ENCODE results near the gene WDR5B.

WDR5B gene

GRCh38 chr3:122443090-122443489 lies 27.2 kb upstream of the WDR5B start:
- no peak overlapping the region for H3K9ac ChIP-seq (ENCODE audit: low read length)
- H3K36me3 ChIP-seq (ENCODE audit: control insufficient read depth, low read depth, low read length), result peaks cover 29% of the 10 kb centered on the region
- H3K4me1 ChIP-seq (ENCODE audit: control insufficient read depth, low read depth, low read length), result peaks cover 13% of the 10 kb centered on the region
- no peaks in the 10 kb centered on the region for H3K27me3 ChIP-seq (ENCODE audit: control insufficient read depth, insufficient read depth, low read length)
- H3K4me3 ChIP-seq (ENCODE audit: low read length), result no peak overlapping the region
- peak overlapping the region; percentile 71 for H3K27ac ChIP-seq (ENCODE audit: low read length)
- H3K9me3 ChIP-seq (ENCODE audit: control insufficient read depth, low read depth, low read length), result no peaks in the 10 kb centered on the region

DNA sequence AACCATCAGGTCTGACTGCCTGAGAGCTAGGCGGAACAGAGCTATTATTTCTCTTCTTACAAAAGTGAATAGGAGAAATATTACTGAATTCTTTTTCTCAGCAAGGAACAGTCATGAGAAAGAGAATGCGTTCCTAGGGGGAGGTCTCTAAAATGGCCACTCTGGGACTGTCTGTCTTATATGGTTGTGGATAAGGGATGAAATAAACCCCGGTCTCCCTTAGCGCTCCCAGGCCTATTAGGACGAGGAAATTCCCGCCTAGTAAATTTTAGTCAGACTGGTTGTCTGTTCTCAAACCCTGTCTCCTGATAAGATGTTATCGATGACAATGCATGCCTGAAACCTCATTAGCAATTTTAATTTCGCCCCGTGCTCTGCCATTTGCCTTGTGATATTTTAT lies 20.1 kb upstream of the WDR5B start:
- Histone ChIP-seq H3K4me3 (ENCODE audit: low read length) (no peak overlapping the region), H3K9me3 (ENCODE audit: control insufficient read depth, low read depth, low read length) (no peaks in the 10 kb centered on the region), H3K4me1 (ENCODE audit: control insufficient read depth, low read depth, low read length) (no peaks in the 10 kb centered on the region), H3K36me3 (ENCODE audit: control insufficient read depth, low read depth, low read length) (peaks cover 53% of the 10 kb centered on the region), H3K27me3 (ENCODE audit: control insufficient read depth, insufficient read depth, low read length) (no peaks in the 10 kb centered on the region), H3K27ac (ENCODE audit: low read length) (no peak overlapping the region), H3K9ac (ENCODE audit: low read length) (no peak overlapping the region)

GRCh38 chr3:122430371-122430770 lies 14.5 kb upstream of the WDR5B start:
- Histone ChIP-seq H3K9ac (ENCODE audit: low read length) (no peak overlapping the region), H3K4me3 (ENCODE audit: low read length) (no peak overlapping the region), H3K4me1 (ENCODE audit: control insufficient read depth, low read depth, low read length) (no peaks in the 10 kb centered on the region), H3K36me3 (ENCODE audit: control insufficient read depth, low read depth, low read length) (peaks cover 46% of the 10 kb centered on the region), H3K9me3 (ENCODE audit: control insufficient read depth, low read depth, low read length) (no peaks in the 10 kb centered on the region), H3K27me3 (ENCODE audit: control insufficient read depth, insufficient read depth, low read length) (no peaks in the 10 kb centered on the region), H3K27ac (ENCODE audit: low read length) (no peak overlapping the region)

- Histone ChIP-seq H3K4me3 (ENCODE audit: low read length) (no peak overlapping the region), H3K9ac (ENCODE audit: low read length) (no peak overlapping the region), H3K27me3 (ENCODE audit: control insufficient read depth, insufficient read depth, low read length) (no peaks in the 10 kb centered on the region), H3K36me3 (ENCODE audit: control insufficient read depth, low read depth, low read length) (peaks cover 55% of the 10 kb centered on the region), H3K9me3 (ENCODE audit: control insufficient read depth, low read depth, low read length) (no peaks in the 10 kb centered on the region), H3K4me1 (ENCODE audit: control insufficient read depth, low read depth, low read length) (no peaks in the 10 kb centered on the region), H3K27ac (ENCODE audit: low read length) (no peak overlapping the region)
These were observed 12.1 kb upstream of the WDR5B start for GRCh38 chr3:122427857-122428471.

DNA sequence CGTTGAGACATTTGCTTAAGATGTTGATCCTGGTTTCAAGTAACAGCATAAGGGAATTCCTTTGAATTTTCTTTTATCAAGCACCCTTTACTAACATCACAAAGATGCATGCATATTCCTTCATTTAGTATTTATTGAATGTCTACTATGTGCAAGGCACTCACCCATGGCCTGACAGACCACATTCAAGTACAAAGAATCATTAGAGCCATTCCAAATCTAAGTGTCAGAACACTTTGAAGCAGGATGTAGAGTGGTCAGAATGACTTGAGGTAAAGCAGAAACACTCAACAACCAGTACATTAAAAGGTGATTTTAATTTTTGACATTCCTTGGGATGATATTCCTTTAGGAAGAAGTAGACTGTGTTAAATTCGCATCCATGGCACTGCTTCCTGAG lies 6.0 kb upstream of the WDR5B start:
- Histone ChIP-seq H3K27me3 (ENCODE audit: control insufficient read depth, insufficient read depth, low read length) (no peaks in the 10 kb centered on the region), H3K36me3 (ENCODE audit: control insufficient read depth, low read depth, low read length) (peaks cover 37% of the 10 kb centered on the region), H3K9ac (ENCODE audit: low read length) (no peak overlapping the region), H3K4me1 (ENCODE audit: control insufficient read depth, low read depth, low read length) (no peaks in the 10 kb centered on the region), H3K9me3 (ENCODE audit: control insufficient read depth, low read depth, low read length) (no peaks in the 10 kb centered on the region), H3K27ac (ENCODE audit: low read length) (no peak overlapping the region), H3K4me3 (ENCODE audit: low read length) (no peak overlapping the region)

DNA sequence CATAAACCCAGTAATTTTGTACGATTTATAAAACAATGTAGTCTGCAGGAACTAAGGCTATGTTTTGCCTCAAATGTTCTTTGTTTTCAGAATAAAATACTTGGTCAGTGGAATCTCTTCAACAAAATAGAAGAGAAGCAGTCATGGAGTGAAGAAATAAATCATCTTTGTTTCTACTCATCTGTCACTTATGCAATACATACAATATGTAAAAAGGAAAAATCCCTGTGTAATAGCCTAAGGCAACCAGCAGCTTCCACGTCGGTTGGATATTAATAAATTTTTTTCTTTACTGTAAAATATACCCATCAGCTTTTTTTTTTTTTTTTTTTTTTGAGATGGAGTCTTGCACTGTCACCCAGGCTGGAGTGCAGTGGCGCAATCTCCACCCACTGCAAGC lies 5.2 kb upstream of the WDR5B start:
- H3K4me3 ChIP-seq (ENCODE audit: low read length), result no peak overlapping the region

GRCh38 chr3:122416966-122417365 lies 1.1 kb upstream of the WDR5B start:
- peak overlapping the region; percentile 84 for H3K9ac ChIP-seq (ENCODE audit: low read length)
- H3K4me1 ChIP-seq (ENCODE audit: control insufficient read depth, low read depth, low read length), result peaks cover 4% of the 10 kb centered on the region
- no peaks in the 10 kb centered on the region for H3K9me3 ChIP-seq (ENCODE audit: control insufficient read depth, low read depth, low read length)
- no peaks in the 10 kb centered on the region for H3K27me3 ChIP-seq (ENCODE audit: control insufficient read depth, insufficient read depth, low read length)
- no peak overlapping the region for H3K27ac ChIP-seq (ENCODE audit: low read length)
- peaks cover 3% of the 10 kb centered on the region for H3K36me3 ChIP-seq (ENCODE audit: control insufficient read depth, low read depth, low read length)
- peak overlapping the region; percentile 90 for H3K4me3 ChIP-seq (ENCODE audit: low read length)

More for the DNA sequence above, 5.2 kb upstream of the WDR5B start:
- Histone ChIP-seq H3K9me3 (ENCODE audit: control insufficient read depth, low read depth, low read length) (no peaks in the 10 kb centered on the region), H3K36me3 (ENCODE audit: control insufficient read depth, low read depth, low read length) (peaks cover 30% of the 10 kb centered on the region), H3K27ac (ENCODE audit: low read length) (no peak overlapping the region), H3K9ac (ENCODE audit: low read length) (no peak overlapping the region), H3K27me3 (ENCODE audit: control insufficient read depth, insufficient read depth, low read length) (no peaks in the 10 kb centered on the region), H3K4me1 (ENCODE audit: control insufficient read depth, low read depth, low read length) (no peaks in the 10 kb centered on the region)

DNA sequence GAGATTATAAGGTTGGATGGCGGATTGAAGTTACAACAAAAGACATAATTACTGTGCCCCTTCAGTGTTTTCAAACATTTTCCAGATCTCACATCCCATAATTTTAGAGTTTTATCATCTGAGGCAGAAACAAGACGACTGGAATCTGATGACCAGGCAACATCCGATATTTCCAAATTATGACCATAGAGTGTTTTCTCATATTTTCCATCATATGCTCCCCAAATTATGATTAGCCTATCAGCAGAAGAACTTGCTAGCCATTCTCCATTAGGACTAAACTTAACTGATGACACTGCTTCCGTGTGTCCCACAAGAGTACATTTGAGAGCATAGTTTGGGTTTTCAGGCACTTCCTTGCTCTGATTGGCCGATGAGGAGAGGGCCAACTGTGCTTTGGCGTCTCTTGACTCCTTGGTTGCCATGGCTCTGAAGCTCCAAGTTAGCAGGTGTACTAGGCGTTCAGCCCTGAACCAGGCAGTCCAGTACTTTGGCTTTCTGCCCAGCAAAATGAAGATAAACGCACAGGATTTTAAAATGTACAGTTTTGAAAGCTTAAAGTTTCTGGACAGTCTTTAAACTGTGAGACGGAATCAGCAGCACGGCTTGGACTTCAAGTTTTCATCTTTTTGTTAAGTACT lies 638 bp downstream of the WDR5B start:
- H3K9ac ChIP-seq (ENCODE audit: low read length), result peak overlapping the region; percentile 84
- no peaks in the 10 kb centered on the region for H3K27me3 ChIP-seq (ENCODE audit: control insufficient read depth, insufficient read depth, low read length)
- H3K27ac ChIP-seq (ENCODE audit: low read length), result no peak overlapping the region
- peaks cover 6% of the 10 kb centered on the region for H3K36me3 ChIP-seq (ENCODE audit: control insufficient read depth, low read depth, low read length)
- peaks cover 4% of the 10 kb centered on the region for H3K4me1 ChIP-seq (ENCODE audit: control insufficient read depth, low read depth, low read length)
- peak overlapping the region; percentile 90 for H3K4me3 ChIP-seq (ENCODE audit: low read length)
- H3K9me3 ChIP-seq (ENCODE audit: control insufficient read depth, low read depth, low read length), result no peaks in the 10 kb centered on the region

- H3K9me3 ChIP-seq (ENCODE audit: control insufficient read depth, low read depth, low read length), result no peaks in the 10 kb centered on the region
- H3K9ac ChIP-seq (ENCODE audit: low read length), result no peak overlapping the region
- no peaks in the 10 kb centered on the region for H3K27me3 ChIP-seq (ENCODE audit: control insufficient read depth, insufficient read depth, low read length)
- H3K4me3 ChIP-seq (ENCODE audit: low read length), result no peak overlapping the region
- H3K36me3 ChIP-seq (ENCODE audit: control insufficient read depth, low read depth, low read length), result peaks cover 14% of the 10 kb centered on the region
- H3K27ac ChIP-seq (ENCODE audit: low read length), result no peak overlapping the region
- H3K4me1 ChIP-seq (ENCODE audit: control insufficient read depth, low read depth, low read length), result peaks cover 4% of the 10 kb centered on the region
These were observed 1.5 kb downstream of the WDR5B start for GRCh38 chr3:122414391-122414790.

DNA sequence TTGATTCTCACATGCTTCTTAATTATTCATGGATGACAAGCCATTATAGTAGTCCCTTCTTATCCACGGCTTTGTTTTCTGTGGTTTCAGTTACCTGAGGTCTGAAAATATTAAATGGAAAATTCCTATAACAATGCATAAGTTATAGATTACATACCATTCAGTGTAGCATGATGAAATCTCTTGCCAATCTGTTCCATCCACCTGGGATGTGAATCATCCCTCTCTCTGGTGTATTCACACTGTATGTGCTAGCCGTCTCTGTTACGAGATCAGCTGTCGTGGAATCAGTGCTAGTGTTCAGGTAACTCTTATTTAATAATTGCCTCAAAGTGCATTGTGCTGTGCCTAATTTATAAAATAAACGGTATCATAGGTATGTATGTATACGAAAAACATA lies 5.2 kb downstream of the WDR5B start:
- Histone ChIP-seq H3K9me3 (ENCODE audit: control insufficient read depth, low read depth, low read length) (no peaks in the 10 kb centered on the region), H3K27ac (ENCODE audit: low read length) (no peak overlapping the region), H3K4me1 (ENCODE audit: control insufficient read depth, low read depth, low read length) (peaks cover 4% of the 10 kb centered on the region), H3K9ac (ENCODE audit: low read length) (no peak overlapping the region), H3K4me3 (ENCODE audit: low read length) (no peak overlapping the region), H3K27me3 (ENCODE audit: control insufficient read depth, insufficient read depth, low read length) (no peaks in the 10 kb centered on the region), H3K36me3 (ENCODE audit: control insufficient read depth, low read depth, low read length) (peaks cover 32% of the 10 kb centered on the region)

DNA sequence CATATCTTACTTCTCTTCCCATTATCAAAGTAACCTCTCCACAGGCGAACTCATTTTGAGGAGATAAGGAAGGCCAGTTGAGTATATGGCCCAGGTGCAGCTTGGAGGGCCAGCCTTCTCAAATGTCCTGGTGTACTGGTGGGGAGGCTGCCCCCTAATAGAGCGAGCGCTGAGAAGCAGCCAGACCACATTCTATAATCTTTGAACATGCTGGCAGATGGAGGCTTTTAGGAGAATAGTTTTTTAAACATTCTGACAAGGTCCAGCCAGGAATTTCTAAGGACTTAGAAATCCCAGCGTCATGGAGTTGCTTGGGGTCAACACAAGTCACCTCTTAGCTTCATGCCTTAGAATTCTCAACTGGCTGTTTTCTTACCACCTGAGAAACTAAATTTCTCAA lies 5.8 kb downstream of the WDR5B start:
- no peak overlapping the region for H3K4me3 ChIP-seq (ENCODE audit: low read length)
- peaks cover 37% of the 10 kb centered on the region for H3K36me3 ChIP-seq (ENCODE audit: control insufficient read depth, low read depth, low read length)
- H3K4me1 ChIP-seq (ENCODE audit: control insufficient read depth, low read depth, low read length), result peaks cover 2% of the 10 kb centered on the region
- H3K9ac ChIP-seq (ENCODE audit: low read length), result no peak overlapping the region
- no peaks in the 10 kb centered on the region for H3K27me3 ChIP-seq (ENCODE audit: control insufficient read depth, insufficient read depth, low read length)
- no peak overlapping the region for H3K27ac ChIP-seq (ENCODE audit: low read length)
- no peaks in the 10 kb centered on the region for H3K9me3 ChIP-seq (ENCODE audit: control insufficient read depth, low read depth, low read length)

- no peaks in the 10 kb centered on the region for H3K9me3 ChIP-seq (ENCODE audit: control insufficient read depth, low read depth, low read length)
- H3K4me3 ChIP-seq (ENCODE audit: low read length), result no peak overlapping the region
- H3K9ac ChIP-seq (ENCODE audit: low read length), result no peak overlapping the region
- H3K36me3 ChIP-seq (ENCODE audit: control insufficient read depth, low read depth, low read length), result peaks cover 38% of the 10 kb centered on the region
- H3K4me1 ChIP-seq (ENCODE audit: control insufficient read depth, low read depth, low read length), result no peaks in the 10 kb centered on the region
- H3K27me3 ChIP-seq (ENCODE audit: control insufficient read depth, insufficient read depth, low read length), result no peaks in the 10 kb centered on the region
- no peak overlapping the region for H3K27ac ChIP-seq (ENCODE audit: low read length)
These were observed 6.4 kb downstream of the WDR5B start for GRCh38 chr3:122409446-122409845.

Measured in iPS-18a (cell line).